ENCODE data around the gene UTS2.

- TF ChIP-seq CTCF (IDR thresholded peaks at IDR 0.05) (no peak), TCF7L2 (IDR thresholded peaks at IDR 0.05; ENCODE audit: low read depth, low read length) (no peak), POLR2AphosphoS5 (IDR thresholded peaks at IDR 0.05; ENCODE audit: low read depth, low read length) (no peak)
Observed at GRCh38 chr1:7824701-7825100, 28.2 kb downstream of the UTS2 start.

Measured in Panc1 (cell line).